GM18507 (cell line): ENCODE data around the gene ALDH1A1.

ENCODE experiments used
- DNase-seq: peaks from one replicate; pipeline ENCODE4 v3.0.0; 2011; ENCODE audit warnings: low read depth; ENCODE audit not compliant: insufficient read length; ENCODE audit errors: extremely low spot score
- FAIRE-seq: peaks from 2 replicates; lab custom pipeline; 2011; peaks lifted over from hg19 to GRCh38; lab: Jason Lieb, UNC

Gene ALDH1A1

GRCh38 chr9:72980600-72981265, 27.9 kb upstream of the ALDH1A1 start:
- no peak for FAIRE-seq

DNA sequence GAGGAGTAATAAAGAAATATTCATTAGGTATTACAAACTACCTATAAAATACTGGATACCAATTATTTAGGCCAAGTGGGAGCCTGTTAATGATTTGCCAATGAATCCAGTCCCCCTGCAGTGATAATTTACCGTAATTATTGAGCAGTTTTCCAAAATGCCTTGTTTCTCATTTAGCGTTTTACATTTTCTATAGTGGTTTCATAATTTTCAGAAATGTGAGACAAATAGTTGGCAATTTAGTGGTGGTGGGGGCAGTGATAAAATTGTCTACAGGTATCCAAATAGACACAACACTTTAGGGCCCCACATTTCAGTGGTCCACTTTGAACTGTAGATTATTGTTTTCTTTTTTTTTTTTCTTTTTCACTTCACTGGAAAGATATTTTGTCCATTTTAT, 27.3 kb upstream of the ALDH1A1 start:
- DNase-seq (no peak), FAIRE-seq (no peak)

More at GRCh38 chr9:72980600-72981265, 27.9 kb upstream of the ALDH1A1 start:
- DNase-seq: no peak

DNA sequence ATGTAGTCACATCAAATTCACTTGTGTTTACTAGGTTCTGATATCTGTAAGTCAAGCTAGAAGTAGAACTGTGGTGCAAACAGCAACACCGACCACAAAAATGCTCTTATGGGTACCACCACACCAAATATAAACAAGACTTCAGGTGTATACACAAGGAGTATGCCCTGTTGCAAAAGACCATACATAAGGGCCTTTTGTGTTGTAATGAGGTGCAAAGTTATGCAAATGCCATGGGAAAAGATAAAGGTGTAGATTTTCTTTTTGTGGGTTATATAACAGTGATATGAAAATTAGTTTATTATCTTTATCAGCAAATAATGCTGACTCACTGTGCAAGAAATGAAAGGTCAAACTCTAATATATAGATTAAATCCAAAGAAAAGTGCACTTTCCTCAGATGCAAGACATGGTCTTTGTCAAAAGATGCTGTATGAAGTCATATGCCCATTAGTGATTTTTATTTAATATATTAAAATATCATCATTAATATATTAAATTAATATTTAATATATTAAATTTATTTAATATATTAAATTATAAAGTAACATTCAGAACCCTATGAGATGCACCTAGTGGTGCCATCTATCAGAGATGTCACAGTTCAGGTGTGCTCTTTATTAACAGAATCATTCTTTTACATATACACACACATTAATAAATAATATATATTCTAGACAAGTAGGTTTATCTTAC, 26.7 kb upstream of the ALDH1A1 start:
- no peak for FAIRE-seq
- DNase-seq: no peak

GRCh38 chr9:72978744-72979143, 25.9 kb upstream of the ALDH1A1 start:
- FAIRE-seq: no peak
- no peak for DNase-seq

DNA sequence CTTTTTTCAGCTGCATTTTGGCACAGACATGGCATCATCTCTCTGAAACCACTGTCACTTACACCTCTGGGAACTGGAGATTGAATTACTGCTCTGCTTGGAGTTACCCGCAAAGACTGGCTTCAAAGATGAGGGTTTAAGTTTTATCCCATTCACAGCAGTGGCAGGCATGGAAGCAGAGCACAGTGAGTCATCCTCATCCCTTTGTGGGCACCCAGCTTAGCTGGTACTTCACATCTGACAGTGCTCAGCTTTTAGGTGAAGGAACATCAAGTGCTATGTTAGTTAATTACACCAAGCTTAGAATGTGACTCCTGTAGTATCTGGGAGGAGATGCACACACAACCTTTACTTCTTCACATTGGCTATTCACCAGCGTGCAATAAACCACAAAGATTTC, 24.8 kb upstream of the ALDH1A1 start:
- DNase-seq (no peak), FAIRE-seq (no peak)

DNA sequence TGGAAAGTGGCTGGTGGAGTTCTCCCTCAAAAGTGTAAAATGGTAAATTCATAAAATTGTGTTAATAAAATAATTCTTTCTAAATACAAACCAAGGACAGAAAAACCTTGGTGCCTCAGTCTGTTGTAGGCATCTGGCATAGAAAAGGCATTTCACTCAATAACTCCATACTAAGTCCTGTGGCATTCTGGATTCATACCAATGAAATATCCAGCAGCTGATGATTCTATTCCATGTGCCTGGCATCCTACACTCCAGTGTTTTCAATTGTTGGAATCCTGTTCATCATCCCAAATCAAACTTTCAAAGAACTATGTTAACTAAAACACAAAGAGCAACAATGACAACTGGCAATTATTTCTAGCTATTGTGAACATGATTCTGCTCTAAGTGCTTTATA, 21.6 kb upstream of the ALDH1A1 start:
- FAIRE-seq (no peak), DNase-seq (no peak)

DNA sequence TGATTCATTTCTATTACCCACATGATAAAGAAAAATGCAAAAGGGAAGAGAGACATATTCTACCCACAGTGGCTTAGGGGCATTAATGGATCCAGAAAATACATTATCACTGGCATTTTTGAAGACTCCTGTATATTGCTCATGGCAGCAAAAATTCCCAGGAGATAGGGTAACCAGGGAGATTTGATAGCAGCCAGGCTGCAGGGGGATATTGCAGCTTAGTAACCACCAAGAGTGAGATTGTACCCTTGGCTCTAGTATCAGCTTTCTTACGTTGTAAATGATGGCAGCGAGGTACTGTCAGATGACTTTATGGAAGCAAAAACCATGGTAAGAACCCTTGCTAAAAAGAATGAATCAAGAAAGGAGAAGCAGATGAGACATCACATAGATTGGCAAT, 19.8 kb upstream of the ALDH1A1 start:
- DNase-seq: no peak
- FAIRE-seq: no peak

DNA sequence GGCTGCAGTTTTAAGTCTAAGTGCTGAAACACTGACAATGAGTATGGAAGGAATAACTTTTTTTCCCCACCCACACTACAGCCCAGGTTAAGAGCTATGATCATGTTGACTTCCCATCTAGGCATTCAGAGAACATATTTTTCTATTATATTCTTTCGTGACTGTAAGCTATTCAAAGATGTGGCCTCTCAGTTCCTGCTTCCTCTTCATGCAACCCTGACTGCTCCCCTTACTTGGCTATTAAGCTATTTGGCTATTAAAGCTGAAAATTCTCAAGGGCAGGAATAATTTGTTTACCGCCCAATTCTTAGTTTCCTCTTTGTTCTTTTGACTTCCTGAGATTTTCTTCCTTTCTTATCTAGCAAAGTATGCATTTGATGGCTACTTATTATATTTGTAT, 18.6 kb upstream of the ALDH1A1 start:
- no peak for FAIRE-seq

DNA sequence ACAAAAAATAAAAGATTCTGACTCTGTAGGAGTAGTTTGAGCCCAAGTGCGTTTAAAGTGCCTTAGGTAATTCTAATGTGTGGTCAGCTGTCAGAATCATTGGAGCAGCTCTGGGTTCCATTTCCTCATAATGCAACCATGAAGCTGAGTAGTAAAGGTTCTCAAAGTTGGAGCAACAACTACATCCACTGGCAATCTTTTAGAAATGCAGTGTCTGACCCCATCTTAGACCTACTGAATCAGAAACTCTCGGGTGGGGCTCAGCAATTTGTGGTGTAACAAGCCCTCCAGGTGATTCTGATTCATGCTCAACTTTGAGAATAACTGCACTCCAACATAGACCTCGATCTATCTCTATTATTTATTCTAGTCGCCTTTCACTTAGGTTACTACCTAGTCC, 7.6 kb upstream of the ALDH1A1 start:
- DNase-seq: no peak

More for the DNA sequence above, 18.6 kb upstream of the ALDH1A1 start:
- no peak for DNase-seq

GRCh38 chr9:72958485-72959281, 5.8 kb upstream of the ALDH1A1 start:
- FAIRE-seq (no peak), DNase-seq (no peak)

More for the DNA sequence above, 7.6 kb upstream of the ALDH1A1 start:
- no peak for FAIRE-seq

DNA sequence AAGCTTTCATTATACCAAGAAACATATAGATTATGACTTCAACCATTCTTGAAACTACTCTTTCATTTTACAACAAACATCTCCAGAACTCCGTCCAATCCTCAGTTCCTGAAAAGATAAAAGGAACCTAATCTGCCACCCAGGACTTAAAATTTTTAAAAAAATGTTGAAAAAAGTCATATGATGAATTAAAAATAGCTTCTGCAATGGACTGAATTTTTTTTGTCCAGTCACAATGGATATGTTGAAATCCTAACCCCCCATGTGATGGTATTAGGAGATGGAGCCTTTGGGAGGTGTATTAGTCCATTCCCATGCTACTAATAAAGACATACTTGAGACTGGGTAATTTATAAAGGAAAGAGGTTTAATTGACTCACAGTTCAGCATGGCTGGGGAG, 2.7 kb upstream of the ALDH1A1 start:
- FAIRE-seq (no peak), DNase-seq (no peak)

DNA sequence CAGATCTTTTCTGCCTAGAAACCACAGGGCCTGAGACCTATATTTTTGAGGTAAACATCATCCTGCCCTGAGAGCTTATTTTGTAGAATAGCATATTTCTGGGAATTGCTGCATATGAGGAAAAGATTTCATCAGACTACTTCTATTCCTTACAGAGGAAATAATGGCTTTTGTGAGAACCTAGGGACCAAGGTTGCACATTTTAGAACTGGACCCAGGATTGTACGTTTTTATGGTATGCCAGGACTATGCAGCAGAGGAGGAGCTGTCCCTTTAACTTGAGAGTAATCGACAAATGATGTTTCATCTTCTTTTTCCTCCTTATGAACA, 2.2 kb upstream of the ALDH1A1 start:
- FAIRE-seq (no peak), DNase-seq (no peak)

DNA sequence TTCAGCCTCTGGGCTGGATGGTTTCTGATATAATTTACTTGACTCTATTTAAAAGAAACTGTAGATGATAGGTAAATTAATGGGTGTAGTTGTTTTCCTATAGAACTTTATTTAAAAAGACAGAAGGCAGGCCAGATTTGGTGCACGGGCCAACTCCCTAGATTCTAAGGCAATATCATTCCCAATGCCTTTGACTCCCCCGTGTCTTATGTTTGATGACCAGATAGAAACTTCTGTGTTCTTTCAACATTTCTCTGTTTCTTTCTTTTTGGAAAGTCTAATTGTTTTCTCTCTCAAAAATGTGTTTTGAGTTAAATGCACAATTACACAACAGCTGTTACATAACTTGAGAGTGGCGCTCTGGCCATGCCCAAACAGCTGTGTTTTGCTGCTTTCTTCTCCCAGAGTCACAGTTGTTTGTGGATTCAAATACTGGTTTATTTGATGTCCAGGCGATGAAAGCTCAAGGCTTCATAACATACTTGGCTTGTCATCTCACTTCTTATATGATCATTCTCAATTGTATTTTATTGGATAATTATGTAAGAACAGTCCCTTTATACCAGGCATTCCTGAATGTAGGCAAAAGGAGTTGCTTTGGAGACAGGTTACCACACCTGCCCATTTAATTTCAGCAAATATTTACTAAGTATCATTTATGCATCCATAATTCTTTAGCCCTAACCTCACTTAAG, 1.7 kb upstream of the ALDH1A1 start:
- FAIRE-seq (no peak), DNase-seq (no peak)

DNA sequence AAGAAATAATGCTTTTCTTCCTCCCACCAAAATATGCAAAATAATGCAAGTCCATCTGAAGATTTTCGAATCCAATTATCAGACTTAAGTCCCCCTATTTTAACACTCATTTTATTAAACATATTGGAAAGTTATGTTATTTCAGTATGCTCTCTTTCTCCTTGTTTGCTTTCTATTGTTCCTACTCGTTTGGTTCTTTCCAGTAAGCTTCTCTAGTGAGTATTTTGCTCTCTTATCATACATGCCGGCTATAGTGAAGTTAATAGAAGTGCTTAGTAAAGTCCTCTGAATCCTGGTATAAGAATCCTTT, 517 bp downstream of the ALDH1A1 start:
- FAIRE-seq: no peak
- DNase-seq: no peak

DNA sequence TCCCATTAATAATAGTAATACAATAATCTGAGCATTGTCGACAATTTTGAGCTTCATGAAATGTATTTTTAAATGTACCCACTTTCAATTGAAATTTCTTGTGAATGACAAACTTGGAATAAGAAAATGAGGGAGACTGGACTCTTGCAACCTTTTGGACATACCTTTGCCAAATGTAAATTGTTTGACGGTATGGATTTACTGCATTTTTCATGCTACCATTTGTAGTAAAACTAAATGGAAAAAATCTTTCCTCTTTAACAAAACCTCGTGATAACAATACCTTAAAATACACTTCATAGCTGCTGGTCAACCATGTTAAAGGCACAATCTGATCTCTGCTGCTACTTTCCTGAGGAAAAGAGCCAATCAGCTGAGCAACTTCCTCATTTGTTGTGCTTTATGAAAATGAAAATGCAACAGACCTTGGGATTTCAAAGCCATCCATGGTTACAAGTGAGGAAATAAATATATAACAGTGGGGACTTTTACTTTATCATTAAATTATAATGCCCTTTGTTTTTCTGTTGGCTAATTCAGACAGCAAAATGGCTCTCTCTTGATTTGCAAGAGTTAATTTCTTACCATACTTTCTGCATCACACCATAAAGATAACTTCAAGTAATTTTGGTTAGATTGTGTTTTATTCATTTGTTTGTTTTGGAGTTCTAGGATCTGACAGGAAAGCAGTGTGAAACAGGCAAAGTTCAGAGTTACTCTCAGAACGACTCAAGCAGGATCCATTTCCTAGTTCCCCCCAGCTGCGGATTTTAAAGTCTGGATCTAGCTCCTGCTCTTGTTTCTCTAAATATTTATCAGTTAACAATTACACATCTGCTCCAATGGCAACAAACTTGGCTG, 1.1 kb downstream of the ALDH1A1 start:
- DNase-seq (no peak), FAIRE-seq (no peak)

DNA sequence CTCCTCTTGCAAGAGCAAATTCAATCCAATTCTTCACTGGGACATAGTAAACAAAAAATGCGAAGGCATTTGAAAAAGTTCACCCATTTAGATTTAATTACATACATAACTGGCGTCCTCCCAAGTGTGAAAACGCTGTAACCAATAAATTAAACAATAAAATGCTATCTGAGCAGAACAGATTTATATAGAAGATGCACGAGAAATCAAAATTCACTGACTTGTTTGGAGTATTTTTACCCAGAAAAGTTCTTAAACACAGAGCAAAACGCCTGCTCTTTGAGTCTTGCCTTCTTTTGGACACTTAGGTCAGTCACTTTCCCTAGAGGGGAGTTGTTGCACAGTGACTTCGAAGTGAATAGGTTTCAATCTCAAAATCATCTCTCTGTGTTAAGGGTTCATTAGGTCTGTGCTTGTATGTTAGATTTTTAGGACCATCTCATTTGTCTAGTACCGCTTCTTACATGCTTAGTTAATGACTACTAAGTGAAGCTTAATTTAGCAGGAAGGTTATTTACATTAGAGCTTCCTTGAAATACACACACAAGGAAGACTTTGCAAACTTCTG, 1.9 kb downstream of the ALDH1A1 start:
- FAIRE-seq (no peak), DNase-seq (no peak)

GRCh38 chr9:72949918-72950325, 2.9 kb downstream of the ALDH1A1 start:
- FAIRE-seq: no peak

DNA sequence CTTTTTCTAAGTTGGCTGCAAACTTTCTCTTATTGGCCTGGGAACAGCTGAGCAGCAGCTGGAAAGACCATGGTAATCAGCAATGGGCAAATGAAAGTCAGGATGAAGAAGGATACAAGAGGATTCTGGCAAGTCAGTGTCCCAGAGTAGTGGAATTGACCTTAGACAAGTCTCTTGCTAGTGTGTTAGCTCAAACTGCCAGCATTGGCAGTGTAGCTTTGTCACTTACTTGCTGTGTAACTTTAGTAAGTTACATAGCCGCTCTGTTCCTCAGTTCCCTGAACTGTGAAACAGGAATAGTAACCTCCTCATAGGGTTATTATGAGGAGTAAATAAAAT, 3.6 kb downstream of the ALDH1A1 start:
- DNase-seq: no peak
- FAIRE-seq: no peak

More at GRCh38 chr9:72949918-72950325, 2.9 kb downstream of the ALDH1A1 start:
- DNase-seq: no peak

GRCh38 chr9:72948575-72949243, 4.1 kb downstream of the ALDH1A1 start:
- FAIRE-seq (no peak), DNase-seq (no peak)
